Lung (tissue), 12 donors: ENCODE results near the gene RELA. TPM values are rescaled to one million over a fixed set of nuclear protein-coding genes. Genes with fewer than 3 reads are reported as not detected.
A peak's percentile ranks its signal among the peaks of the same experiment; 100 is the strongest.

ENCODE experiments used
- ATAC-seq: fragments of 200-7000 bp; cut with Tn5 transposase; one replicate; pipeline ENCODE4 v1.9.1; 2020; ENCODE audit warnings: moderate number of reproducible peaks; ENCODE audit not compliant: insufficient read depth, low FRiP score
- DNase-seq, 3 donors: peaks; one replicate each; pipeline ENCODE4 v3.0.0-alpha.2; 2013 to 2017
- H3K27ac ChIP-seq, 2 donors: one replicate each; pipeline ENCODE4 v1.5.1; 2013; ENCODE audit warnings: mild to moderate bottlenecking in 2 of 2, moderate library complexity in 2 of 2, control low read depth in 1 of 2, inconsistent platforms in 1 of 2, low read depth in 1 of 2, low read length in 1 of 2
- H3K27me3 ChIP-seq, 3 donors: one replicate each; pipeline ENCODE4 v1.5.1; 2013; ENCODE audit warnings: low read length in 2 of 3; ENCODE audit not compliant: control insufficient read depth in 3 of 3, insufficient read depth in 3 of 3
- H3K36me3 ChIP-seq, 4 donors: one replicate each; pipeline ENCODE4 v1.5.1; 2013; ENCODE audit warnings: low read length in 4 of 4, mild to moderate bottlenecking in 1 of 4, moderate library complexity in 1 of 4; ENCODE audit not compliant: control insufficient read depth in 4 of 4, insufficient read depth in 4 of 4
- H3K4me1 ChIP-seq, 5 donors: one replicate each; pipeline ENCODE4 v1.5.1; 2013; ENCODE audit warnings: low read length in 5 of 5, mild to moderate bottlenecking in 2 of 5, moderate library complexity in 1 of 5; ENCODE audit not compliant: control insufficient read depth in 5 of 5, insufficient read depth in 5 of 5
- H3K4me3 ChIP-seq: one replicate; pipeline ENCODE4 v1.5.1; 2013; ENCODE audit warnings: mild to moderate bottlenecking, control low read depth, moderate library complexity
- H3K9ac ChIP-seq, 2 donors: one replicate each; pipeline ENCODE4 v1.5.1; 2013; ENCODE audit warnings: low read length in 2 of 2, control low read depth in 1 of 2; ENCODE audit not compliant: insufficient read depth in 1 of 2
- H3K9me3 ChIP-seq, 4 donors: one replicate each; pipeline ENCODE4 v1.5.1; 2013; ENCODE audit warnings: low read length in 3 of 4, mild to moderate bottlenecking in 1 of 4, moderate library complexity in 1 of 4; ENCODE audit not compliant: control insufficient read depth in 4 of 4, insufficient read depth in 3 of 4
- CTCF ChIP-seq: IDR thresholded peaks from 2 replicates; pipeline ENCODE4 v1.5.1; 2012; ENCODE audit warnings: mild to moderate bottlenecking; ENCODE audit errors: control extremely low read depth, extremely low read depth
- whole genome bisulfite sequencing, 2 donors: extraction: QIAGEN DNeasy Blood & Tissue Kit; methylation state at CpG; one replicate each; pipeline ENCODE4 v1.1.7; 2013; 5-methylcytosine and 5-hydroxymethylcytosine counted together
- polyA plus RNA-seq, 2 donors: library from polyadenylated mRNA; stranded (reverse); fragments of 200-250 nt; gene quantifications; one replicate each; pipeline ENCODE4 v1.2.1, GENCODE V29; 2013
- total RNA-seq, 2 donors: library from RNA; depleted of rRNA in 1 of 2; stranded (reverse); fragments of >200 nt in 1 of 2; gene quantifications; one replicate each; pipeline ENCODE4 v1.2.1, GENCODE V29; 2014 to 2021
- donor health status: control.
- donor health status: control.
- donor health status: Bipolar disorder and iron deficiency.
- donor health status: healthy.
- donor health status: DM: yes; HTN: yes; CAD: no.

Gene RELA
- total and polyA plus RNA-seq, 4 donors: 34.8 to 72.6 (median 58.0) TPM

- H3K4me3 ChIP-seq: no peak overlapping the region
- no peak overlapping the region for H3K9ac ChIP-seq
- WGBS, 2 donors: 69 to 73% methylated on average over 4 of the region's 4 CpGs
- DNase-seq: no peak
- no peaks in the 10 kb centered on the region for H3K36me3 ChIP-seq
- H3K9me3 ChIP-seq: no peaks in the 10 kb centered on the region
- no peak for TF ChIP-seq CTCF
- no peak for ATAC-seq
- H3K27ac ChIP-seq: no peak overlapping the region
- peaks cover 0 to 2% (median 0%) of the 10 kb centered on the region in 3 donors for H3K27me3 ChIP-seq
- H3K4me1 ChIP-seq: no peaks in the 10 kb centered on the region
Measured at GRCh38 chr11:65703846-65704245, 41.1 kb upstream of the RELA start.

- no peaks in the 10 kb centered on the region for H3K9me3 ChIP-seq
- no peak for ATAC-seq
- 76 to 96% methylated on average over 1 of the region's 1 CpG for WGBS, 2 donors
- no peaks in the 10 kb centered on the region for H3K4me1 ChIP-seq
- no peak for TF ChIP-seq CTCF
- peaks cover 0 to 2% (median 0%) of the 10 kb centered on the region in 3 donors for H3K27me3 ChIP-seq
- H3K27ac ChIP-seq: no peak overlapping the region
- no peak for DNase-seq
- H3K9ac ChIP-seq: no peak overlapping the region
- H3K36me3 ChIP-seq: no peaks in the 10 kb centered on the region
- no peak overlapping the region for H3K4me3 ChIP-seq
Measured at GRCh38 chr11:65701686-65702085, 39.0 kb upstream of the RELA start.

- no peak for TF ChIP-seq CTCF
- no peaks in the 10 kb centered on the region for H3K36me3 ChIP-seq
- DNase-seq (peak in 1 of 3 donors; percentile 13), ATAC-seq (no peak)
- peaks cover 0 to 2% (median 0%) of the 10 kb centered on the region in 3 donors for H3K27me3 ChIP-seq
- no peaks in the 10 kb centered on the region for H3K9me3 ChIP-seq
- WGBS, 2 donors: 75 to 80% methylated on average over 3 of the region's 3 CpGs
- H3K4me3 ChIP-seq: no peak overlapping the region
- no peaks in the 10 kb centered on the region for H3K4me1 ChIP-seq
- no peak overlapping the region for H3K27ac ChIP-seq
- no peak overlapping the region for H3K9ac ChIP-seq
Measured at GRCh38 chr11:65700399-65700798, 37.7 kb upstream of the RELA start.

- 86 to 89% methylated on average over 7 of the region's 7 CpGs for WGBS, 2 donors
- Histone ChIP-seq H3K4me1 (no peaks in the 10 kb centered on the region), H3K4me3 (no peak overlapping the region), H3K27ac (no peak overlapping the region), H3K27me3 (peaks cover 0 to 2% (median 0%) of the 10 kb centered on the region in 3 donors), H3K9ac (no peak overlapping the region), H3K36me3 (no peaks in the 10 kb centered on the region), H3K9me3 (no peaks in the 10 kb centered on the region)
- no peak for DNase-seq
- no peak for ATAC-seq
- TF ChIP-seq CTCF: no peak
Measured at GRCh38 chr11:65699306-65699705, 36.6 kb upstream of the RELA start.
